HG03139 (cell line): Measurements from ENCODE around the gene DCTN3.

ENCODE experiments used
- ATAC-seq: cut with Tn5 transposase; IDR thresholded peaks from one replicate; pipeline ENCODE4 v1.9.1; 2021; ENCODE audit not compliant: unreplicated experiment

DCTN3 gene

GRCh38 chr9:34575241-34575640, 45.1 kb downstream of the DCTN3 start:
- no peak for ATAC-seq

- ATAC-seq: no peak
Observed at GRCh38 chr9:34574571-34574970, 45.7 kb downstream of the DCTN3 start.

- ATAC-seq: no peak
Observed at GRCh38 chr9:34573599-34574325, 46.5 kb downstream of the DCTN3 start.

GRCh38 chr9:34572628-34573027, 47.7 kb downstream of the DCTN3 start:
- no peak for ATAC-seq

- ATAC-seq: no peak
Observed at GRCh38 chr9:34572092-34572491, 48.2 kb downstream of the DCTN3 start.

GRCh38 chr9:34571481-34571810, 48.8 kb downstream of the DCTN3 start:
- ATAC-seq: no peak

DNA sequence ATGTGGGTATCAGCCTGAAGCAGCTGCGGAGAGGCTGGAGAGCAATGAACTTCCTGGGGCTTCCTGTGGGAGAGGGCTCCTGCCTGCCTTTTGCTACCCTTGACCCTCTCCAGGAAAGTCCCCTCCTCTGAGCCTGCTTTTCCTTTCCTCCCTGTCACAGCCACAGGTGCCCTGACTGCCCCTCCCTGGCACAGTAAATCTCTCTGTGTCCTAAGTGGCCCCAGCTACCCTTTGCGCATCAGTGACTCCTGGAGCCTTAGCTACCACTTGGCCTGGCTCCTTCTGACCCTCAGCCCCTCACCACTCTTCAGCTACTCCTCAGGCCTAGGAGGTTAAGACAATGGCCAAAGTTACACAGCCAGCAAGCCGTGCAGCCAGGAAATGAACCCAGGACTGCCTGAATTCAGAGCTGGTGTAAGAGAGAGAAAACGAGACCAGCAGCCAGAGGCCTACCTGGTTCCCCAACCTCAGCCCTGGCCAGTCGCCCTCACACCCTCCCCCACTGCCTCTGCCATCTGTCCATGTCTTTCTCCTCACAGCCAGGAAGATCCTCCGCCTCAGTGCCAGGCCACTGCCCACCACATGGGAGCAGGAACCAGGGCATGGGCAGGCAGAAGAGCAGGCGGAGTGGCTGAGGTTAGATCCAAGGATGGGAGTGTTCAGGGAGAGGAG, 49.4 kb downstream of the DCTN3 start:
- ATAC-seq: no peak

GRCh38 chr9:34570376-34570775, 49.9 kb downstream of the DCTN3 start:
- ATAC-seq: no peak

DNA sequence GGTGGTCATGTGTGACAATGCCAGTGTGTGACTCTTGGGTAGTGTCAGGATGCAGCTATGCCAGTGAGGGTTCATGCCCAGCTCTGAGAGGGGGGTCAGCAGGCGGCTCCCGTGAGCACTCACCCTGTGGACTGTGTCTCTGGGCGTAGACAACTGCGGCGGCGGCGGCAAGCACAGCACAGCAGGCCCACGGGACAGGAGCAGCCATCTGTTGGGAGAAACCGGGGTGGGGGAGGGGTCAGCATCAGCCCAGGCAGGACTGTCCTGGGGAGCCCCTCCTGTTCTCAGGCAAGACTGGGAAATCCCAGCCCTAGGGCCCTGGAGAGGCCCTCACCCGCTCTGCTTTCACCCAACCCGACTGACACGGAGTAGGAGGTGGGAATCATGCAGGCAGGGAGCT, 51.5 kb downstream of the DCTN3 start:
- ATAC-seq: no peak

DNA sequence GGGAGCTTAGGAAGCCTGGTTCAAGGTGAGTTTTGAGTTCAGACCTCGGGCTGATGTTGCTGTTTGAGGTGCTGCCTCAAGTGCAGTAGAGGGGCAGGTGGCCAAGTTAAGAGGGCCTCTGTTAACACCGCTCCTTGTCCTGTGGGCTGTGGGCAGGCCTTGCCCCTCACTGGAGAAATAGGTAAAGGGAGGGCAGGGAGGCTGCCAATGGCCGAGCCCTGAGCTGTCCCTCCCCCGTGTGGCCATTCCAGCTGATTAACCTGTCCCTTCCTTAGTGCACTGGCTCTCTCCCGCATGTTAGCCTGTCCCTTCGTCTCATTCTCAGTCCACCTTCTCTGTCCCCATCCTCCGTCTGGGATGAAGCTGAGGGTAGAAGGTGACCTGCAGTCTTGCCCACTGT, 52.2 kb downstream of the DCTN3 start:
- no peak for ATAC-seq

- no peak for ATAC-seq
Observed at GRCh38 chr9:34566972-34567371, 53.3 kb downstream of the DCTN3 start.

DNA sequence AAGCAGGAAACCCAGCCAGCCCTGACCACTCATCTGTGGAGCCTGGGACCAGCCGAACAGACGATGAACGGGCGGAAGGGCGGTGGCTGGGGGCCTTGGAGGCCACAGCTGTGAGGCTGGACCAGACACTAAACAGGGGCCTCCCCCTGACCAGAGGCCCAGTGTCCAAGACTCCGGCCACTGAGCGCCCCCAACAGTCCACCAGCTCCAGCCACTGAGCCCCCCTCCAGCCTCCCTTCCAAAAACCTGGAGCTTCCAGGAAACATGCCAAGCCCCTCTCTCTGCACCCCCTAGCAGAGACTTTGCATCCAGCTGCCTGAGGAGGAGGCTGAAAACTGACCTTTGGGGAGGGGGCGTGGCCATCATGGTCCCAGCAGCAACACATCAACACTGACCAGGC, 54.0 kb downstream of the DCTN3 start:
- ATAC-seq: no peak

DNA sequence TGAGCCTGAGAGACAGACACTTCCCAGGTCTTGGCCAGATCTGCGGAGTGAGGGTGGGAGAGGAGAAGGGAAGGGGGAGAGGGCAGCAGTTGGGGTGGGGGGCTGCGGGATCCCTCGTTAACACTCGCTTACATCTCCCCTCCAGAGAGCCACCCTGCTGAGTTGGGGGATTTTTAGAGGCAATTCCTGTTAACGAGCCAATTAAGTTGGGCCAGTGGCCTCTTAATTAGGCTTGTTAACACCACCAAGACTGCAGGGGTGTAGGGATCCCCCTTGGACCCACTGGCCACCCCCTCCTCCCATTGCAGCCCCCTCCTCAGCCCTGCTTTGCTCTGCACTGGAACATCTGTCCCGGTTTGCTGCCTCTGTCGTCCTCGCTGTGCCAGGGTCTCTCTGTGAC, 54.4 kb downstream of the DCTN3 start:
- ATAC-seq: no peak

- no peak for ATAC-seq
Observed at GRCh38 chr9:34564617-34565016, 55.7 kb downstream of the DCTN3 start.
